Activated CD4-positive, alpha-beta T cell treated with anti-CD3 and anti-CD28 coated beads, Interleukin-2, amount 50 U/mL, for 4 hours (primary cell): ENCODE results near the gene FAM53B.

ENCODE experiments used
- DNase-seq, 2 experiments: peaks; one replicate each; pipeline ENCODE4 v3.0.0-alpha.2; 2020

Gene FAM53B

DNA sequence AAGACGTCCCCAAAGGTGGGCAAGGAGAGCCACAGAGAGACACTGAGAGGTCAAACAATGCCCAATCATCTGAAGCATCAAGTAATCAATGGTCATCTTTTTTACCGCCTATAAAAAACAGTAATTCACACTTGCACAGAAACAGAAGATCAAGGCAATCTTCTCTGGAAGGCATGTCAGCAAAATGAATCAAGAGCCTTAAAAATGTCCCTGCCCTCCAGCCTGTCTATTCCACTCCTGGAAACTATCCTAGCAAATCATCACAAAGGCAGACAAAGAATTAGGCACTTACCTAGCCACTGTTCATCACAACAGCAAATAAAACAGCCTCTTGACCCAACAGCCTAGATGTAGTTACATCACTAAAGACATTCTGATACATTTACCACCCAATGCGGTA lies 48.9 kb downstream of the FAM53B start:
- DNase-seq: no peak

DNA sequence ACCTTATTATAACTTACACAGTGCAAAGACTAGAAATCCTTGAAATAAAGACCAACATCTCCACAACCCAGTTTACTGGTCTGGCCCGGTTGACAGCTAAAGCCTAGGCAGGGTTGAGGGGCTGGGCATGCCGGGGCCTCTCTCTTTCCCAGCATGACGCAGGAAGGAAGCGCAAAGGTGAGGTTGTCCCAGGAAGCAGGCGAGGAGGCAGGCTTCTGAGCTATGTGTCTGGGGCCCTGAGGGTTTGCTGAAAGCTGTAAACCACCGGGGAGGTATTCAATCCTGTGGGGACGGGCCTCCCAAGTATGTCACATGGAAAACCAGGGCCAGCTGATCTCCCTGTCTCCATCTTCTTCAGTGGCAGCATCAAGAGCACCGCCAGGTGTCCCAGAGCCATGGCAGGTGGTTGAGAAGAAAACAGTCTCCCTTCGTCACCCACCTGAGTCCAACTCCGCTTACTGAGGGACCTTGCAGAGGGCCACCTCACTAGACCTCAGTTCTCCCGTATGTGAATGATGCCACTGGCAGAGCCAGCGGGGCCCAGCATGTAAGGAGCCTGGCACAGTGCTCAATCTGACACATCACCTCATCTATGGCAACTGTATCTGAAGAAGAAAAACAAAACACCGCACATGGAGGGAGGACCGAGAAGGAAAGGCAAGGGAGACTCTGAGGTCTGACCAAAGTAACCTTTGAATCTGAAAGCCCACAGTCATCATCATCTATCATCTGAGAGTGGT lies 49.5 kb downstream of the FAM53B start:
- no peak for DNase-seq

DNA sequence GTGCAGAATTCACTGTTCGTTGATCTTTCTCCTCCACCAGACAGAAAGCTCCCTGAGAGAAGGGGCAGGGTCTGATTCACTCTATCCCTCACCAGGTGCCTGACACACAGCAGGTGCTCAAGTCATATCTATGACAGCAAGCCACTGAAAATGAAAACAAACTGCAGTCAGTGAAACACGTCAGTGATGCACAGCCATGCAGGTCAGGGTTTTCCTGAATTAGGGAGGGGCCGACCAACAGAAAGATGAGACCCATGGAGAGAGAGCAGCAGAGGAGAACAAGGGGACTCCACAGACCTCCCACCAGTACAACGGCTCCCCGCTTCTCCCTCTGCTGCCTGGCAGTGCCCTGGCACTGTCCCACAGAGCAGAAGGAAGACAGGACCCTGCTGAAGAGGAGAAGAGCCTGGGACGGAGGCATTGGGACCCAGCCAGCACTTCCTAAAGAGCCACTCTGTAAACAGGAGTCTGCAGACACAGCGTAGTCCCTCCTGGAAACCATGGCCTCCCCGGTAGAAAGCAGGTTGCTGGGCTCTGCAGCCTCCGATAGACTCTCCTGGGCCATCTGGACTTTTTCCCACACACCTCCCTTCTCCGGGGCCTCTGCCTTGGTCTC lies 50.3 kb downstream of the FAM53B start:
- DNase-seq: no peak

DNA sequence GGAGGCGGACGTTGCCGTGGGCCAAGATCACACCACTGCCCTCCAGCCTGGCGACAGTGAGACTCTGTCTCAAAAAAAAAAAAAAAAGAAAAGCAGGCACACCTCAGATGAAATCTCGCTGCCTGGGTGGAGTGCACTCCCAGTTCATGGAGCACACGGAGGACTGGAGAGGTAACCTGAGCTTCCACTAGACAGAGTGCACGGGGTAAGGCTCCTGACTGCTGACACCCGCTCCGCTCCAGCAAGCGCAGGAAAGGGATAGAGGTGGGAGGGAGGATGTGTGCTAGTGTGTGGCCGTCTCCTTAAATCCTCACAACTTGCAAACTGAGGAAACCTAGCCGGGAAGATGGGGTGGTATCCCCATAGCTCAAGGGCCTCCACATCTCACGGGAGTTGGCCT lies 50.8 kb downstream of the FAM53B start:
- DNase-seq: no peak

DNA sequence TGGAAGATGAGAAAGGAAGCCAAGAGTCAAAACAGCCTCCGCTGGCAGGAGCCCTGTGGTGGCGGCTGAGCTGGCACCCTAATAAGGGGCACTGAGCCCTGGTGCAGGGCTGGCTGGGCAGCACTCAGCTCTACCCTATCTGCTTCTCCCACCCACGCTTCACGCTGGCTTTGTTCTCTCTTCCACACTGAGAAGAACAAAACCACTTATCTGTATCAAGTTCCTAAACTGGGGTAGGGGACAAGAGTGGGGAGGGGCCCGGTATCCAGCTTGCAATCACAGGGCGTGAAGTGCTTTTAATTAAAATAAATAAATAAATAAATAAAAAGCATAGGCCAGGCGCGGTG lies 52.1 kb downstream of the FAM53B start:
- DNase-seq: no peak

DNA sequence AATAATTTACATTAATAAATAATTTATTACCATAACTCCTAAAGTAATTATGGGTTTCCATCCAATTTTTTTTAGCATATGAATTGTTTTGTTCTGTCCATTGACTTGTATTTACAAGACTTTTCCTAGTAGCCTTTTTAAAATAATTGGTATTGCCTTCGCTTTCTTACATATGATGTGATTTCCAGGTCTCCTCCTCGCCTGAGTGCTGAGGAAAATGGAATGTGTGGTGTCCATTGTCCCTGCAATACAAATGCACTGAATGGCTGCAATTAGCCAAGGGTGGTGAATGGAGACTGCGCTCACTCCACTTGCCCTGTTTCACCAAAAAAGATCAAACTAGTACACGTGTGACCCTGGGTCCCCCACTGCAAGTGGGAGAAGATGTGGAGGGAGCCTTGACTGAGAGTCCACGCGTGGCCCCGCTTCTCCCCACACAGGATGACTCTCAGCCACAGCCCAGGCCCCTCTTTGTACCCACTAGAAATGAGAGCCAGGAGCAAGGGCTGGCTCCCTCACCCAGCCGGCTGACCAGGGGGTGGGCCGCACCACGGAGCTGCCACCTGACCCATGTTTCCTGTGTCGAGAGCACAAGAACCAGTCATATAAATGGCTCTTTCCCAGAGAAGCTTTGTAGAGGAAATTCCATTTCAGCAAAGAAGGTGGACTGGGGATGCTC lies 52.6 kb downstream of the FAM53B start:
- DNase-seq: no peak

DNA sequence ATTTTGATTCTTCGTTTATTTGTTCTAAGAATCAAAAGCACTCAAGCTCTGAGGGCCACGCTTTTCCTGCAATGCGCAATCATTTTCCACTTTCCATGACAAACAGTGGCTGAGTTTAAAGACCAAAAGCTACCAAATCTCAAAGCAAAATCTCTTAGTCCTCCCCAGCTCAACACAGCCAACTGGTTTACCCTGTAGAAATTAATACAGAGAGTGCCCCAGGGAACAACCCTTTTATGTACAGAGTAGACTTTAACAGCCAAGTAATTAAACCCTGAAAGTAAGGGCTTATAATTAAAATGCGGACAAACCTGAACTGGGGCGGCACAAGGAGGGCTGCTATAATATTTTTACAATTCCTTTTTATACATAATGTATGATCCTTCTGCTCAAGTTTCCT lies 53.2 kb downstream of the FAM53B start:
- no peak for DNase-seq

DNA sequence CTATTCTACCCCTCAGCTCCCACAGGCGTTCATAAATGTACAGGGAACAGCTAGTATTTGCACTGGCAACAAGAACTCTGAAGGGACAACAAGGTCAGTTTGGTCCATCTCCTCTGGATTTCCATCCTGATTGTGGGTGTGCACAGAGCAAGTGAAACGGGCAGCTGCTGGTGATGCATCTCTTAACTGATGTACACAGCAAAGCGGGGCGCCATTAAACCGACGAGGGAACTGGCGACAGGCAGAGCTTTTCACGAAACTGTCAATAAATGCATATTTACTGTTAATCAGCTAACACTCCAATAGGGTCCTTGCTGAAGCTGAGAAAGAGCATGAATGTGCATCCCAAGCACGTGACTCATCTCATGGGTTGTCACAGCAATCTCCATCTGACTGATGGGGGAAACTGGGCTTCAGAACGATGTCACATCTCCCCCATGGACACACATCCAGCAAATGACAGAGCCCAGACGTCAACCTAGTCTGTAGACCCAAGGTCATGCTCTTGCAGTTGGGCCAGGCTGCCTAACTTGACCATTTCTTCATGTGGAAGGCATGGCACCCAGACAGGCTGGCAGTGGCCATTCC lies 54.2 kb downstream of the FAM53B start:
- no peak for DNase-seq

DNA sequence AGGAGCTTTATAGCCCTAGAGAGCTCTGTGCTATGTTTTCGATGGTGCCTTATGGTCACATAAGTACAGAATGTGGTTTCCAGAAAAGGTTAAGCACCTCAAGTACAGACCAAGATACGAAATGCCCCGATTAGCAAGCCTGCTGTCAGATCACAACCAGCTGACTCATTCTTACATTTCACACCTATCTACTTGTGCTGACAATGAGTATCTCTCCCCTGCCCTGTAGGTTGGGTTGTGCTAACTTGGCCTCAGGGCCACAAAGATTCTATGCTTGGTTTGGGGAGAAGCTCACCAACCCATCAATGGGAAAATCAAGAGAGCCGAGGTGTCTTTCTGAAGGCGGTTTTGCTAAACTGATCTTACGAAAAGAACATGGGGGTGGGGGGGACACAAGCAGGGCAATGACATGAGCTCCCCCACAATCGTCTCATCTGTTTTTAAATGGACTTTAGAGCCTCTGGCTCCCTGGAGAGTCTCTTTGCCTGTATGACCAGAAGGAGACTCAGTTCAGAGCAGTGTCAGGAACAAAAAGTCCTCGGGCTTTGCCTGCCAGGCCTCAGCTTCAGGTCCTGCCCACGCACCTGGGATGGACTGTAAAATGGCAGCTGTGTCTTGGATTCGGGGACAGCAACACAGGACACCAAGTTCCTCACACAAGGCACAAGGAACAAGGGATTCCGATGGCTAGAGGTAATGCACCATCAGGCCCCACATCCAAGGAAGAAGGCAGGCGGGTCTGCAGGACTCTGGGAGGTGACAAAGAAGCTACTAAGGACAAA lies 55.1 kb downstream of the FAM53B start:
- DNase-seq: peak; percentile 20 to 34

DNA sequence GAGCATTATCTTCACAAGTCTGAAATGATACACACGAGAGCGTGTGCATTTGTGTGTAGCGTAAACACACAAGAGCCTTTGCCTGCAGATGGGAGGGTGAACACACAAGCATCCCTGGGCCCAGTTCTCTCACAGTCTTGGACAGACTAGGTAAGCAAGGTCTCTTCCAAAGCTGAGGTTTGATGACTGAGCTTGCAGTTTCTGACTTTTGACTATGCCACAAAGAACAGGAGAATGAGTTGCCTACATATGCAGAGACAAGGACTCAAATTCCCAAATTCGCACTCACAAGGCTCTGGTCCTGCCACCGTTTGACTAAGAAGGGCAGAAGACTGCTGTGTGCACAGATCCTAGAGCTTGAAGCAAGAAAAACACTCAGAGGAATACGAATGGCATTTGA lies 55.8 kb downstream of the FAM53B start:
- DNase-seq: no peak

DNA sequence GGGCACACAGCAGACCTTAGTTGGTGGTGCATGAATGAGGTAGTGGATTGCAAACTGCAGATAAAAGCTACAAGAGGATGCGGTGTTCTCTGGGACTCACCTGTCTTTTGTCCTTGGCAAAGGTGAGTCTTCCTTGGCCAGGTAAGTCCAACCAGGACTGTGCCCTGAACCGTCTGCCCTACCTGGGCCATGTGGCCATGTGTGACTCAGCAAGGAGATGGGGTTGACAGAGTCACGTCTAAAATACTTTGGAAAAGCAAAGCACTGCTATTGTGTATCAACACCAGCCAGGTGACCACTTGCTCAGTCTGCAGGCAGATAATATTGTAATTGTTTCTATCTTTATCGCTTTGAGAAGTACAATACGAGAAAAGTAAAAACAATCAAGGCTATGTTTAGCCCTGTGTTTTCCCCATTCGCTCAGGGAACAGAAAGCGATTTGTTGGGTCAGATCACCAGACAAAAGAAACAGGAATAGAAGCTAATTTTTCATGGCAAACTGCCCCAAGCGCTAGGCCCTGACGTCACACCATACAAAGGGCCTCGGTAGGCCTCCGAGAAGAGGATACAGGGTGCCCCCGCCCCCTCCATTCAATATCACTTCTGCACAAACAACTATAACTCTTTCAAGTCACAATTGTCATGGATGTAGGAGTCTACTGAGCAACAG lies 57.3 kb downstream of the FAM53B start:
- no peak for DNase-seq

DNA sequence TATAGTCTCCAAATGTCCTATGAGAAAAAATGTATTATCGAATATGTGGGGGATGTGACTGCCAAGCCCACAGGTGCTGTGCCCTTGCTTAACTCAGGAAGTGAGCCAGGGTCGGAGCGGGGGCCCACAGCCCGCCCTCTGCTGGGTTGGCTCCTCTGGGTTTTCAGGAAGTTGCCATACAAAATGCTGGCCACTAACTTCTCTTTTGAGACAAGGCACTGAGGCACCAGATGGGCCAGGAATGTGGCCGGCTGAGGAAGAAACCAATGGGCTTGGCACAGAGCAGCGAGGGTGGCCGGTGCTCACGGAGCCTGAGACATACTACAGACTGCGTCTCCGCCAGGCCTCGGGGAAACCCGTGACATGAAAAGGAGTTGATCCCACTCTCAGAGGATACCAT lies 58.9 kb downstream of the FAM53B start:
- no peak for DNase-seq

DNA sequence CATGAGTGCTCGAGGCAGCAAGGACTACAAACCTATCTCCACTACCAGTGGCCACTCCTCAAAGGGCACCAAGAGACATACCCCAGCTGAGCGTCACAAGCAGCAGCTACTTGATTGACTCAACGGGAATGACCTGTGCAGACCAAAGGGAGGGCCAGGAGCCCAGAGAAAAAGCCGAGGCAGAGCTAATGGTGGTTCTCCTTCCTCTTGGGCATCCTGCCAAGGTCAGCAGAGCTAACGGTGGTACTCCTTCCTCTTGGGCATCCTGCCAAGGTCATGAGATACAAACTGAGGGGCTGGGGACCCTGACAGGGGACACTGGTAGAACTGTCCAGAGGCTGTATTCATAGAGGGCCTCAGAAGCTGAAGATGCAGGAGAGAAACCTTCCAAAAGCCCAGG lies 60.4 kb downstream of the FAM53B start:
- DNase-seq: no peak

DNA sequence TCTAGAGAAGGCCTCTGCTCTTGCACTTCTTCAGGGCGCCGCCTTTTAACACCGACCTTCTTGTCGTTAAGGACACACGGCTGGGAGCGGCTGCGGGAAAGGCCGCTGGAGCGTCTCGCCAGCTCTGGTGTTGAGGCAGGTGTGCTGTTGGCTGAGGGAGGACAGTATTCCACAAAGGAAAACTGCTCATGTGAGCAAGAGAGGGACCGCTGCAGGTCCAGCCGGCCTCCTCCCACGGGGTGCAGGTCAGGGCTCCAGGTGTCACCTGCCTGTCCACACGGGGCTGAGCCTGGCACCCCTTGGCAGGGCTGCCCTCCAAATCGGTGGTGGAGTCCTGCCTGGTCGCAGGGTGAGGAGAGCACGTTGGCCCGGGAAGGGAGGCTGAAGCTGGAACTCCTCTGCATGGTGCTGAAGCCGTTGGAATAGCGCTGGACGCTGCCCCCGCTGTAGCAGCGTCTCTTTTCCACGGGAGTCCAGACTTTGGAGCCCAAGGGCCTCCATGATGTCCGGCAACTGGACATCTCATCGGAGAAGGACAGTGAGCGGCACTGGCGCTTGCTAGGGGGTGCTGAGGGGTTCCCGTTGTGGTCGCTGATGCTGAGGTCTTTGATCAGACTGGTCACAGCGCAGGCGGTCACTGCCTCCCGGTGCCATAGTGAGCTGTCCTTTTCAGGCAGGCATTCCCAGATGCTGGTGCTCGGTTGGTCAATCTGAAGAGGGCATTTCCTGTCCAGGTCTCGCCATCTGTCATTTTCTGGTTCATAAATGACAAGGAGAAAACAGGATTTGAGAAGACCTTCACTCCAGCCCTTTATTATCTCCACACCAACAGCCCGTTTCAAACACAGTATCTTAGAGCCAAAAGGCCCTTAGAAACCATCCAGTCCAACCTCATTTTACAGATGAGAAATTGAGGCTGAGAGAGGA lies 62.3 kb downstream of the FAM53B start:
- DNase-seq: no peak

DNA sequence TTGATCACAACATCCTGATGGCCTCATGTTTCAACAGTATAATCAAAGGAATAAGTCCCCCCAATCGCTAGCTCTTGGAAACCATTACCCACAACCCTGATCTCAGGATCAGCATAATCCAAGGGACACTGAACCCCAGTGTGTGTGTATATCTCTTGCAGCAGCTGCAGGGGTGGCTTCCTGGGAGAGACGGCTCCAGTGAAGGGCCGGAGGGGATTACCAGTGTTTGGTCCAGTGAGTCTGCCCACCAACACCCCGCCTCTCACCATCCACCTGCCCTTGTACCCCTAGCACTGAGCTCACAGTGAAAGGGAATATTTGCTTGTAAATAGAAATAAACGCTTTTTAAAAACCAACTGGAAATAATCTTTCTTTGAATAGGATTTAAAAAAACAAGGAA lies 63.1 kb downstream of the FAM53B start:
- DNase-seq: no peak

DNA sequence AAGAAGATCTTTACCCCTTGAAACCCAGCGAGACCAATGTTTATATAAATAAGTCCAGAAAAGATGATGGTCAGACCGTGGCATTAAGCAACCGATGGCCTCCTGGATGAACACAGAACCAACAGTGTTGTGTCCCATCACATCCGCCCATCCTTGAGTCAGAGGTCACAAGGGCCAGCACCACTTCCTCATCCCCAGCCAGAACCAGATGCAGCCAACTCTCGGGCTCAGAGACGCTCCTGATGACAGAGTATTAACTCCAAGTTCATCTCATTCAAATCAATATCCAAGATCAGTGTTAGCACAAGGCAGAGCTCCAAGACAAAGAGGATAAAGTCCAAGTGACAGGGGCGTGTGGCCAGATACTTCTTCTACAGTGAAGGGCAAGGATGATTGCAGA lies 63.5 kb downstream of the FAM53B start:
- no peak for DNase-seq

DNA sequence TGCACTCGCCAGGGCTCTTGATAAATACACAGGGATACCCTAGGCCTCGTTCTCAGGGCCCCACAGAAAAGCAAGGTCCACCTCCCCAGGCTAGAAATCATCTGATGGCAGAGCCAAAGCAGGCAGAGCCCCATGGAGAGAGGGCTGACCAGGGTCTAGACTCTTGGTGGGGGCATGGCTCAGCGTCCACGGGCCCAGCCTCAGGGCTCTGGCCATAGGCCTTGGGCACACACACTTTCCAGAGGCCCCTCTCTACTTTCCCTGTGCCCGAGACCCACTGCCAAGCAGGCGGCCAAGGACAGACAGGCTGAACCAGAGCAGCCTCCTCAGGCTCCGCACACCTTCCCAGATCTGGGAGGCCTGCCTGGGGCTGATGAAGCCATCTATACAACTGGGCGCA lies 64.8 kb downstream of the FAM53B start:
- no peak for DNase-seq

DNA sequence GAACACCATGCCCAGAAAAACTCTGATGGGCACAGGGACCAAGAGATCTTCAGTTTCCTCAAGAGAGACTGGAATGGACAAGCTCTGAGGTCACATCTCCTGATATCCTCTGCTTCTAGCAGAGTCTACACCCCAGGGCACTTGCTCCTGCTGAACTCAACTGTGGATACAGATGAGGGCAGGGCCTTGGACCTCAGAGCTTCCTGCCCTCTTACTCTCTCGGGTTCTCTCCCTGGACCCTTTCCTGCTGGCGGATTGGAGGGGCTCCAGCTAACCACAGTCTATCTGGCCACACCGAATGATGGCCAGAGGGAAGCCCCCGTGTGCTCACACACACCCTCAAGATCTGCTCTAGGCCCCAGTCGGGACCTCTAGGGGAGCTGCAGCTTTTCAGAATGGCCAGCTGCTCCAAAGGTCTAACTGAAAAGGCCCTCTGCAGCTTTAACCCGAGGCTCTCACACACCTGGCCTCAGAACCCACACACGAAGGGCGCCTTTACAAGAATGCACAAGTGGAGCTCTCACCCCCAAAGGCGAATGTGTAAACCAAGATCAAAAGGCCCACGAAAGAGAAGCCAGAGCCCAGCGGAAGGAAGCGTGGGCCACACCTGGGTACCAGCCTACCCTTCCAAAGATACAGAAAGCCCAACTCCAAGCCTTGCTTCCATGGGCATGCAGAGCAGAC lies 65.5 kb downstream of the FAM53B start:
- DNase-seq: peak; percentile 34 to 42

DNA sequence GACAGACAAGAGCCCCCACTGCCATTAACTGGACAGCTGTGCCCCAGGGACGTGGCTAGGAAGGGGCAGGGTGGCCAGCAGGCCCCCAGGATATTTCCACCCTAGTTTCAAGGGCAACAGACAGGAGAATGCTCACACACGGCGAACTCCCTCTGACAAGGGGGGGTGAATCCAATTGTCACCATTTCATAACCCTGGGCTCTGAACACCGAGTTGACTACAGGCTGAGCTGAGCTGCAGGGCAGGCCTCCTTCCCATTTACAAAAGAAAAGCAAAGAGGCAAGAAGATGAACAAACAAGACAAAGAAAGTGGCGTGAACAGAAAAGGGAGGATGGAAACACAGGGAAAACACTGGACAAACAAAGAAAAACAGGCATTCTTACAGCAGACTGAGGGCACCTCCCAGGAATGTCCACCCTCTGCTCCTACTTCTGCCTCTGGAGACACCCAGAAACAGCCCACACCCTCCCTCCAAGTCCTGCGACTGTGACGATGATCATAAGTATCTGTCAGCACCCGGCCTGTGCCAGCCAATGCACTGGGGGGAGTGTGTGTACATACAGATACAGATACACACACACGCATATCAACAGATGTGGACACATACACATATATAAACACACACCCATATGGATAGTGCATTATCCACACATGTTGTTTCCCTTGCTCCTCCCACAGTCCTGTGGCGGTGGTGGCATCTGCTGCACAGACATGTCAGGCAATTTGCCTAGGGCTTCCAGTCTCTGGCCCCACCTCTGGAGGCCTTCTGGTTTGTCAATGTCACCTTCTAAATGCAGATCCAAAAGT lies 66.2 kb downstream of the FAM53B start:
- no peak for DNase-seq

DNA sequence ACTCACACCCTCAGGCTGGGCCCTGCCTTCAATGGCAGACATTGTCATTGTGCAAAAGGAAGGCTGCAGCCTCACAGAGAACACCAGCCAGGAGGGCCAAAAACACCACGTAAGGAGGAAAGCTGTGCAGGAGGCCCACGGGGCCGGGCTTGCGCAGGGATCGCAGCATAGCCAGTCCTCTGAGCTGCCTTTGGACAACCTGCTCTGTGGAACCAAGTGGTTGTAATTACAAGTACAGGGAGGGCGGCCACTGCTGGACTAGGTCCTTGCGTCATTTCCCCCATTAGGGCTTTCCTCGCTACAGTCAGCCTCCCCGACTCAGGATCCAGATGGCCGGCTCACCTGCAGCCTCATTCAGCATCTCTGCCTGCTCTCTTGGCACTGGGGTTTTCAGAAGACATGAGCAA lies 66.9 kb downstream of the FAM53B start:
- DNase-seq: no peak
